Mesenchymal stem cell (in vitro differentiated cells and primary cell): ENCODE data around the gene AJAP1.

Experiments
- DNase-seq: peaks from one replicate; pipeline ENCODE4 v3.0.0-alpha.2; 2013
- H2AFZ ChIP-seq: one replicate; pipeline ENCODE4 v1.6.1; 2013; ENCODE audit warnings: low read depth, mild to moderate bottlenecking, control low read depth, inconsistent platforms, low read length, moderate library complexity
- H2AK5ac ChIP-seq: 2 replicates; pipeline ENCODE4 v1.6.1; 2013; ENCODE audit warnings: low read length, moderate library complexity, mild to moderate bottlenecking, inconsistent platforms; ENCODE audit not compliant: severe bottlenecking
- H2BK120ac ChIP-seq: one replicate; pipeline ENCODE4 v1.6.1; 2013; ENCODE audit warnings: low read depth, mild to moderate bottlenecking, inconsistent platforms, low read length, moderate library complexity
- H2BK12ac ChIP-seq, 2 experiments: one replicate each; pipeline ENCODE4 v1.6.1; 2013; ENCODE audit warnings: inconsistent platforms in 2 of 2, low read length in 2 of 2, mild to moderate bottlenecking in 2 of 2, moderate library complexity in 2 of 2, control low read depth in 1 of 2
- H2BK15ac ChIP-seq: one replicate; pipeline ENCODE4 v1.6.1; 2013; ENCODE audit warnings: mild to moderate bottlenecking, low read depth, inconsistent platforms; ENCODE audit not compliant: poor library complexity, severe bottlenecking
- H2BK5ac ChIP-seq: 2 replicates; pipeline ENCODE4 v1.6.1; 2013; ENCODE audit warnings: low read depth, mild to moderate bottlenecking, low read length, control low read depth, inconsistent platforms; ENCODE audit not compliant: poor library complexity, severe bottlenecking
- H3K14ac ChIP-seq, 2 experiments: one replicate each; pipeline ENCODE4 v1.6.1; 2013; ENCODE audit warnings: inconsistent platforms in 2 of 2, low read length in 2 of 2, control low read depth in 1 of 2, mild to moderate bottlenecking in 1 of 2, moderate library complexity in 1 of 2
- H3K18ac ChIP-seq, 2 experiments: one replicate each; pipeline ENCODE4 v1.6.1; 2013; ENCODE audit warnings: inconsistent platforms in 2 of 2, low read length in 2 of 2, control low read depth in 1 of 2, low read depth in 1 of 2, mild to moderate bottlenecking in 1 of 2
- H3K23ac ChIP-seq, 2 experiments: one replicate each; pipeline ENCODE4 v1.6.1; 2013; ENCODE audit warnings: inconsistent platforms in 2 of 2, low read length in 2 of 2, mild to moderate bottlenecking in 2 of 2, moderate library complexity in 2 of 2, control low read depth in 1 of 2
- H3K27ac ChIP-seq: 2 replicates; pipeline ENCODE4 v1.5.1; 2013; ENCODE audit warnings: mild to moderate bottlenecking, moderate library complexity, low read length, control low read depth, inconsistent platforms; ENCODE audit not compliant: poor library complexity, severe bottlenecking
- H3K27me3 ChIP-seq, 2 experiments: 2 replicates each; pipeline versions ENCODE4 v1.6.1 to v1.7.0; 2013; ENCODE audit warnings: low read length in 2 of 2, mild to moderate bottlenecking in 2 of 2, moderate library complexity in 2 of 2, control low read depth in 1 of 2, inconsistent platforms in 1 of 2; ENCODE audit not compliant: control insufficient read depth in 1 of 2, insufficient read depth in 1 of 2
- H3K36me3 ChIP-seq, 2 experiments: 2 replicates each; pipeline versions ENCODE4 v1.6.1 to v1.7.0; 2013; ENCODE audit warnings: low read length in 2 of 2, control low read depth in 1 of 2, inconsistent platforms in 1 of 2, low read depth in 1 of 2, mild to moderate bottlenecking in 1 of 2; ENCODE audit not compliant: insufficient read depth in 2 of 2, control insufficient read depth in 1 of 2
- H3K4ac ChIP-seq, 2 experiments: one replicate each; pipeline ENCODE4 v1.6.1; 2013; ENCODE audit warnings: inconsistent platforms in 2 of 2, low read length in 2 of 2, mild to moderate bottlenecking in 2 of 2, moderate library complexity in 2 of 2, control low read depth in 1 of 2, low read depth in 1 of 2
- H3K4me1 ChIP-seq: 2 replicates; pipeline ENCODE4 v1.6.1; 2013; ENCODE audit warnings: low read depth, low read length, control low read depth; ENCODE audit not compliant: control insufficient read depth, insufficient read depth
- H3K4me2 ChIP-seq: 2 replicates; pipeline ENCODE4 v1.6.1; 2013; ENCODE audit warnings: low read length, mild to moderate bottlenecking, inconsistent platforms; ENCODE audit not compliant: poor library complexity, severe bottlenecking
- H3K4me3 ChIP-seq, 2 experiments: 2 replicates each; pipeline versions ENCODE4 v1.5.1 to v1.7.0; 2013; ENCODE audit warnings: low read length in 2 of 2, mild to moderate bottlenecking in 2 of 2, control low read depth in 1 of 2, low read depth in 1 of 2; ENCODE audit not compliant: insufficient read depth in 1 of 2
- H3K79me1 ChIP-seq: replicated peaks from 2 replicates; pipeline ENCODE4 v1.6.1; 2013; ENCODE audit warnings: mild to moderate bottlenecking, control low read depth, low read length, inconsistent platforms; ENCODE audit not compliant: poor library complexity, severe bottlenecking
- H3K9ac ChIP-seq: 2 replicates; pipeline ENCODE4 v1.7.0; 2013; ENCODE audit warnings: mild to moderate bottlenecking, low read length, moderate library complexity
- H3K9me3 ChIP-seq: 2 replicates; pipeline ENCODE4 v1.7.0; 2013; ENCODE audit warnings: mild to moderate bottlenecking, low read length; ENCODE audit not compliant: control insufficient read depth
- H4K8ac ChIP-seq: one replicate; pipeline ENCODE4 v1.6.1; 2013; ENCODE audit warnings: inconsistent platforms, mild to moderate bottlenecking, low read length, moderate library complexity
- H4K91ac ChIP-seq: one replicate; pipeline ENCODE4 v1.6.1; 2013; ENCODE audit warnings: mild to moderate bottlenecking, low read length, inconsistent platforms
- WGBS: methylation state at CpG from one replicate; pipeline ENCODE4 v1.1.7; 2013; ENCODE audit warnings: mixed read lengths; 5-methylcytosine and 5-hydroxymethylcytosine counted together

AJAP1 gene

DNA sequence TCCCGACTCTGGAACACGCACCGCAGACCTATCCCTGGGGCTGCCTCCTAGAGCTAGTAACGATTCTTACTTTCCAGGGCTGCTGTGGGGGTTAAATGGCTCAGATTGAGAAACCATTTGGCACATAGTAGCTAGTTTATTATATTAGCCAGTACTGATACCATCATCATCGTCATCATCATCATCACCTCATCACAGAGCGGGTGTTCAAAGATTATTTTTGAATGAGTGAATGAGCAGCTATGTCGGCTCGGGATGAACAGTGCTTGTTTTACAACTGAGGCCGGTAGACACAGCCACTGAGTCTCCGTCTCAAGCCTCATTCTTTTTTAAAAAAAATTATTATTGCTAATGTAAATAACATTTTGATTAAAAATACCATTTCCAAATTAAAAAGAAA is 13.5 kb upstream of the AJAP1 start:
- Histone ChIP-seq H3K14ac (no peak overlapping the region), H3K9me3 (no peaks in the 10 kb centered on the region), H2BK120ac (no peak overlapping the region), H4K91ac (no peak overlapping the region), H3K4ac (no peak overlapping the region), H3K27me3 (no peaks in the 10 kb centered on the region), H2BK15ac (no peak overlapping the region), H2AFZ (no peak overlapping the region), H3K36me3 (no peaks in the 10 kb centered on the region), H3K27ac (no peak overlapping the region), H3K4me3 (peak overlapping the region in 1 of 2 experiments; percentile 26), H3K4me1 (no peaks in the 10 kb centered on the region), H3K4me2 (no peak overlapping the region), H3K18ac (no peak overlapping the region), H2BK5ac (no peak overlapping the region), H2BK12ac (no peak overlapping the region), H2AK5ac (no peak overlapping the region), H3K9ac (no peak overlapping the region), H3K79me1 (no peaks in the 10 kb centered on the region), H3K23ac (no peak overlapping the region), H4K8ac (no peak overlapping the region)
- WGBS: 100% methylated on average over 1 of the region's 10 CpGs
- no peak for DNase-seq

GRCh38 chr1:4647391-4647790 is 7.0 kb upstream of the AJAP1 start:
- H3K36me3 ChIP-seq: no peaks in the 10 kb centered on the region
- H2BK12ac ChIP-seq: no peak overlapping the region
- 70% methylated on average over 1 of the region's 1 CpG for WGBS
- no peak overlapping the region for H2AFZ ChIP-seq
- no peak overlapping the region for H3K23ac ChIP-seq
- no peak overlapping the region for H2BK15ac ChIP-seq
- no peak overlapping the region for H2BK5ac ChIP-seq
- no peak for DNase-seq
- H3K18ac ChIP-seq: no peak overlapping the region
- no peak overlapping the region for H3K14ac ChIP-seq
- no peaks in the 10 kb centered on the region for H3K79me1 ChIP-seq
- no peak overlapping the region for H4K91ac ChIP-seq
- no peak overlapping the region for H3K4me2 ChIP-seq
- H3K4me1 ChIP-seq: peaks cover 4% of the 10 kb centered on the region
- no peak overlapping the region for H2AK5ac ChIP-seq
- H3K9ac ChIP-seq: no peak overlapping the region
- peaks cover 11 to 22% of the 10 kb centered on the region in 2 experiments for H3K27me3 ChIP-seq
- no peaks in the 10 kb centered on the region for H3K9me3 ChIP-seq
- H3K27ac ChIP-seq: no peak overlapping the region
- H2BK120ac ChIP-seq: no peak overlapping the region
- no peak overlapping the region for H3K4ac ChIP-seq
- no peak overlapping the region for H3K4me3 ChIP-seq
- no peak overlapping the region for H4K8ac ChIP-seq

GRCh38 chr1:4648657-4649056 is 5.8 kb upstream of the AJAP1 start:
- Histone ChIP-seq H3K4me1 (peaks cover 7% of the 10 kb centered on the region), H2AFZ (no peak overlapping the region), H4K91ac (no peak overlapping the region), H3K4ac (no peak overlapping the region), H3K79me1 (no peaks in the 10 kb centered on the region), H3K14ac (no peak overlapping the region), H3K9me3 (no peaks in the 10 kb centered on the region), H4K8ac (no peak overlapping the region), H3K9ac (no peak overlapping the region), H3K23ac (no peak overlapping the region), H2BK5ac (no peak overlapping the region), H3K27ac (no peak overlapping the region), H3K4me3 (no peak overlapping the region), H2BK12ac (no peak overlapping the region), H3K36me3 (no peaks in the 10 kb centered on the region), H2BK120ac (no peak overlapping the region), H3K4me2 (no peak overlapping the region), H3K27me3 (peaks cover 24 to 34% of the 10 kb centered on the region in 2 experiments), H3K18ac (no peak overlapping the region), H2AK5ac (no peak overlapping the region), H2BK15ac (no peak overlapping the region)
- DNase-seq: no peak
- 77% methylated on average over 2 of the region's 2 CpGs for WGBS

DNA sequence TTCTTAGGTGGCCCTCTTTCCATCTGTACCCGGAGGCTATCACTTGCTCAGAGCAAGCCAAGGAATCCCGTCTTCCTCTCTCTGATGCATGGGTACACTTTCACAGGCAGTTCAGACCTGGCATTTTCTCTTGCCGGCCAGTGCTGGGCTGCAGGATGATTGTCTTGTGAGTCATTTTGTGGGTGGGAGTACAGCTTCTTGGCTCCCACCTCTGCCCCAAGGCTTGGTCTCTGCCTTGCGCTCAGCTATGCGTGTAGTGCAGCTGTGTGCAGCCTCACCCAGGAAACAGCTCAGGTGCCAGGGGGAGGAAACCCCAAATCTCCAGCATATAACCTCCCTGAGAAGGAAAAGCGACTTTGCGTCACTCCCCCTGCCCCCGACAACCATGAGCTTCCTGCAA is 3.9 kb upstream of the AJAP1 start:
- H3K79me1 ChIP-seq: no peaks in the 10 kb centered on the region
- H2BK5ac ChIP-seq: no peak overlapping the region
- no peak for DNase-seq
- H3K4ac ChIP-seq: no peak overlapping the region
- H2BK12ac ChIP-seq: no peak overlapping the region
- no peak overlapping the region for H3K23ac ChIP-seq
- H4K8ac ChIP-seq: no peak overlapping the region
- no peak overlapping the region for H3K4me2 ChIP-seq
- H4K91ac ChIP-seq: no peak overlapping the region
- H3K36me3 ChIP-seq: no peaks in the 10 kb centered on the region
- no peak overlapping the region for H3K14ac ChIP-seq
- H2AK5ac ChIP-seq: no peak overlapping the region
- no peaks in the 10 kb centered on the region for H3K9me3 ChIP-seq
- H3K27ac ChIP-seq: no peak overlapping the region
- no peak overlapping the region for H2BK120ac ChIP-seq
- peaks cover 29 to 39% of the 10 kb centered on the region in 2 experiments for H3K27me3 ChIP-seq
- no peak overlapping the region for H2BK15ac ChIP-seq
- 12% methylated on average over 5 of the region's 8 CpGs for WGBS
- H2AFZ ChIP-seq: no peak overlapping the region
- H3K4me1 ChIP-seq: peaks cover 13% of the 10 kb centered on the region
- H3K9ac ChIP-seq: no peak overlapping the region
- no peak overlapping the region for H3K18ac ChIP-seq
- H3K4me3 ChIP-seq: no peak overlapping the region
